HG02970 (cell line): ENCODE results near the gene OR8B4.
"Not testable (repeated sequence)": the region's sequence is repeated elsewhere in the genome, so short reads cannot be mapped to it uniquely, and the experiment has no call there.

ENCODE experiments used
- ATAC-seq: cut with Tn5 transposase; IDR thresholded peaks from one replicate; pipeline ENCODE4 v1.9.1; 2021; ENCODE audit warnings: mild to moderate bottlenecking, moderate library complexity, moderate number of reproducible peaks; ENCODE audit not compliant: unreplicated experiment, low FRiP score

The OR8B4 gene, protein sequence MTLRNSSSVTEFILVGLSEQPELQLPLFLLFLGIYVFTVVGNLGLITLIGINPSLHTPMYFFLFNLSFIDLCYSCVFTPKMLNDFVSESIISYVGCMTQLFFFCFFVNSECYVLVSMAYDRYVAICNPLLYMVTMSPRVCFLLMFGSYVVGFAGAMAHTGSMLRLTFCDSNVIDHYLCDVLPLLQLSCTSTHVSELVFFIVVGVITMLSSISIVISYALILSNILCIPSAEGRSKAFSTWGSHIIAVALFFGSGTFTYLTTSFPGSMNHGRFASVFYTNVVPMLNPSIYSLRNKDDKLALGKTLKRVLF

DNA sequence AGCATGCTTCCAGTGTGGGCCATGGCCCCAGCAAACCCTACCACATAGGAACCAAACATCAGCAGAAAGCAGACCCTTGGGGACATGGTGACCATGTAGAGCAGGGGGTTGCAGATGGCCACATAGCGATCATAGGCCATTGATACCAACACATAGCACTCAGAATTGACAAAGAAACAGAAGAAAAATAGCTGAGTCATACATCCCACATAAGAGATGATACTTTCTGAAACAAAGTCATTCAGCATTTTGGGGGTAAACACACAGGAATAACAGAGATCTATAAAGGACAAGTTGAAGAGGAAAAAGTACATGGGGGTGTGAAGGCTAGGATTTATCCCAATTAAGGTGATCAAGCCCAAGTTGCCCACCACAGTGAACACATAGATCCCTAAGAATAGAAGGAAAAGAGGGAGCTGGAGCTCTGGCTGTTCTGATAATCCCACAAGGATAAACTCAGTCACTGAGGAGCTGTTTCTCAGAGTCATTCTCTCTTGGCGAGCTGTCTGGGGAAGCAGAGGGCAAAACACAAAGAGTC is at the start of gene OR8B4:
OR8B4 (minus strand) TSS at position 488 of the 538 bp plus-strand sequence; CDS start at position 488, 0 bp downstream.
- no peak for ATAC-seq

DNA sequence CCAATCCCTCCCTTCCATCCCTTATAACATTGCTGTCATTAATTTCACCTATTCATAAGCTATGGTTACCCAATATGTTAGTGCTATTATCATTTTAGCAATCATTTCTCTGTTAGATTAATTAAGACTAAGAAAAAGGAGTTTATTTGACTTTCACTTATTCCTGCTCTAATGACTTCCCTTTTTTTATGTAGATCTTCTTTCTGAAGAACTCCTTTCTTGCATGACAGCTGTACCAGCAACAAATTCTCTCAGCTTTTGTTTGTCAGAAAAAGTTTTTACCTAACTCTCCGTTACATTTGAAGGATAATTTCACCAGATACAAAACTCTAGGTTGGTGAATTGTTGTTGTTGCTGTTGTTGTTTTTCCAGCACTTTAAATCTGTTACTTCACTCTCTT is 49.4 kb upstream of the OR8B4 start:
- ATAC-seq = no peak

DNA sequence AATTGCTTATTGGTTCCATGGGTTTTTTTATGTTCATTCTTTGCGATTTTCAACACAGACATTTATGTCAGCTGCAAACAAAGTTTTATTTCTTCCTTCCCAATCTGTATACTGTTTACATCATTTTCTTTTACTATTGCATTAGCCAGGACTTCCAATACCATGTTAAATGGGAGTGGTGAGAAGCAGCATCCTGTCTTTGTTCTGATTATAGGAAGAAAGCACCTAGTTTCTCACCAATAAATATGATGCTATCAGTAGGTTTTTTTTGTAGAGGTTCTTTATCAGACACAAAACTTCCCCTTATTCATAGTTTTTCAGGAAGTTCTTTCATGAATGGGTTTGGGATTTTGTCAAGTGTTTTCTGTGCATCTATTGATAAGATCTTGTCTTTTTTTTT is 48.8 kb upstream of the OR8B4 start:
- no peak for ATAC-seq

DNA sequence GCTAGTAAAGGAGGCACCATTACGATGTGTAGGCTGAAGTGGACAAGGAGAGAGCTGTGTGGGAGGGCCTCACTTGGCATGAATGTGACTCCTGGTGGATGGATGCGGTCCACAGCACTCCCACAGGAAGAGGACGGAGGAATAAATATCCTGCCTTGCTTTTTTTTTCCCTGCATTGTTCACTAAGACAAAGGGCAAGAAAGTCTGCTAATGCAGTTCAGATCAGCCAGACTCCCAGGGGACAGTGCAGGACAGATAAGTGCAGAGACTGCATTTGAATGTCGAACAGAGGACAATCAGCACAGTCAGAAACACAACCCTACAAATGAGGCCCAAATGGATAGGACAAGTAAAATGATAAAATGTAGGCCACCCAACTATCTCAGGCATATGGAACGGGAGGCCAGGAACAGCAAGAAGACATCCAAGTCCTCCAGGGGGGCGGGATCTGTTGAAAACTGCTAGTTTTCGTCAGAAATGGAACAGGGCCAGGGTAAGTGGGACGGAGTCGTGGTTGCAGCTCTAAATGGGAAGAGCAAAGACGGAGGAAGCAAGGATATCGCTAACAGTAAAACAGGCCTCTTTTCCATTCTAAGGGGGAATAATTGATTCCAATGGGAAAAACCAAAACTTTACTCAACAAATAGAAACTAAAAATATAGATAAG is 46.0 kb upstream of the OR8B4 start:
- ATAC-seq = no peak

DNA sequence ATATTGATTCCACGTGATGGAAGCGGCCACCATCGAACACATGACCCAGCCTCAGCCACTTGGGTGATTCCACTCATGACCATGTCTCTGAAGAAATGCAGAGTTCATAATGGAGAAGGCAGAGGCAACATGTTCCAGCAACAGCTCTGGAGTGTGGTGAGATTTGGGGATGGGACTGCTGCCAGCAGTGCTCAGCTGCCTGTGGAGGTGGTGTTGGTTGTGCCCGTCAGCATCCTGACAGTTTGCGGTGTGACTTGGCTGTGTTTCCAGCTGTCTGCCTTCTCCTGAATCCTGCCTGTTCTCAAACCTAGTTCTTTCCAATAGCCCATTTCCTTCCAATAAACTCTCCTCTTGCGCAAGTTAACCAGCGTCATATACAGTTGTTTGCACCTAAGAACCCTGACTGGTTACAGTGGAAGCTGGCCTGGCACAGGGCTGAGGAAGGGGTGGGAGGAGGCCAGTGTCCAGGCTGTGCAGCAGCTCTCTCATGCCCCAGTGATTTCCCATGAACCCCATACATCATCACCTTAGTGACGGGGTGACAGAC is 42.8 kb upstream of the OR8B4 start:
- ATAC-seq = no peak

DNA sequence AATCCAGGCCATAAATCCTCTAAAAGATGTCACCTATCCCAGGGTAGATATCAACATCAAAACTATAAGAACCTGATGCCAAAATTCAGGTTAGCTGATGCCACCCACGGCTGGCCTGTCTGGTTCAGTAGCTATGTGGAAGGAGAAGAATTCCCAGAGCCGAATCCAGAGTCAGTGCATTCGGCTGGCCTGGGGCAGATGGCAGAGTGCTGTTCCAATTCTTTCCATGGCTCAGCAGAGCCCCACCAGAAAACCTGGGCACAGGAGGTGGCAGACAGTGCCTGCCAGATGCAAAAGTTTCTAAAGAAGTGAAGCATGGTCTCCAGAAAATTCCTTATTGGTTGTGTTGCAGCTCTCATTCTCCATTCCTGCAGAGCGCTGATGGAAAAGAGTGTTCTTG is 40.7 kb upstream of the OR8B4 start:
- ATAC-seq = no peak

DNA sequence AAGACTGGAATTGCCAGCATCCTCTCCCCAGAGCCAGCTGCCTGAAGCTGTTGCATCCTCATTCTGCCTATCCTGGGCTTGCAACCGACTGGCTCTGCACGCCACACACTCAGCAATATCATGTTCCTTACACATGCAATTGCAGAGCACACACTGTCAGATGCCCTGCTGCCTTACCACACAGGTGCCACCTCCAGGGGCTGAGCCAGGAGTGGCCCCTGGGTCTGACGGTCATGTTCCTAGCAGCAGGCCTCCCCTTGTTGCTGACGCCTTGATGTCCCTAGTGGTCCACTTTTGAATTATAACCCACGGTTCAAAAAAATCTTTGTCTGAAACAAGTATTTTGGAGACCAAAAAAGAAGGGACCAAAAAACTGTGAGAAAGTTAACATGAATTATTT is 39.3 kb upstream of the OR8B4 start:
- no peak for ATAC-seq

DNA sequence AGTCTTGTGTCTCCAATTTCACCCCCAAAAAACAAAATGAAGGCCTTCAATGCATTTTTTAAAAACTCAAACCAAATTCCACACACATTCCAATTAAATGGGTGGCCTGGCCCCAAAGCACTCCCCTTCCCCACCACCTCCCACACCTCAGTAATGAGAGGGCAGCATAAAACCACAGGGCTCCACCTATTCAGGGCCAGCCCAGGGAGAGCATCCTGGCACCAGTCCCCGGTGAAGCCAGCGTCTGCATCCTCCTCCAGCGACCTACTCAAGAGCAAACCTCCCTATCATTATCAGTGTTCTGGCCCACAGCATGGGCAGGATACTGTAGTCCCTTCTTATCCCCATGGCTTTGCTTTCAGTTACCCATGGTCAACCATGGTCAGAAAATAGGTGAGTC is 38.7 kb upstream of the OR8B4 start:
- ATAC-seq = no peak

DNA sequence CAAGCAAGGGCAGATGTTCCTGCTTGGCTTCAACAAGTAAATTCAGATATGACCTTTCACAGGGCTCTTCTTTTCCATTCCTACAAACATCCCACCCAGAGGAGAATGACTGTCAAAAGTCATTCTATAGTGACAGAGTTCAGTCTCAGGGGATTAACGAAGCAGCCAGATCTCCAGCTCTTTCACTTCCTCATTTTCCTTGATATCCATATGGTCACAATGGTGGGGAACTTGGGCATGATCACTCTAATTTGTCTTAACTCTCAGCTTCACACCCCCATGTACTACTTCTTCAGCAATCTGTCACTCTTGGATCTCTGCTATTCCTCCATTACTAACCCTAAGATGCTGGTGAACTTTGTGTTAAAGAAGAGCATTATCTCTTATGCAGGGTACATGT is 35.8 kb upstream of the OR8B4 start:
- no peak for ATAC-seq

DNA sequence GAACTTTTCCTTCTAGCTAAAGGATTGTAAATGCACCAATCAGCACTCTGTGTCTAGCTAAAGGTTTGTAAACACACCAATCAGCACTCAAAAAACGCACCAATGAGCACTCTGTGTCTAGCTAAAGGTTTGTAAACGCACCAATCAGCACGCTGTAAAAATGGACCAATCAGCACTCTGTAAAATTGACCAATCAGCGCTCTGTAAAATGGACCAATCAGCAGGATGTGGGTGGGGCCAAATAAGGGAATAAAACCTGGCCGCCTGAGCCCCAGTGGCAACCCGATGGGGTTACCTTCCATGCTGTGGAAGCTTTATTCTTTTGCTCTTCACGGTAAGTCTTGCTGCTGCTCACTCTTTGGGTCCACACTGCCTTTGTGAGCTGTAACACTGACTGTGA is 34.7 kb upstream of the OR8B4 start:
- not testable (repeated sequence) for ATAC-seq

DNA sequence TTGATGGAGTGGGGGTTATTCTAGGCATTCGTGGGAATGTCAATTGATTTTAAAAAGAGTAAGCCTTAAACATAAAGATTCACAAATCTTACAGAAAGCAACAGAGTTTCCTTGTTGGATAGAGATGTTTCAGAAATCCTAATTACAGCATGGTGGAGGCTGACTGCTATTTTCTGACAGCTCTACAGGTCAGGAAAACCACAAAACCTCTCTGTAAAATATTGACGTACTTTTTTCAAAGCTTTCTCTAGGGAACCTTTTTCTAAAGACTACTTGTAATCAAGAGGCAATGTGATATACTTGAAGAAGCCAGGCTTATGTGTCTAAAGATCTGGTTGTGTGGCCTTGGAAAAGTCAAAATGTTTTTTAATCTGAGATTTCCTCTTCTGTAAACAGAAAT is 29.9 kb upstream of the OR8B4 start:
- no peak for ATAC-seq

DNA sequence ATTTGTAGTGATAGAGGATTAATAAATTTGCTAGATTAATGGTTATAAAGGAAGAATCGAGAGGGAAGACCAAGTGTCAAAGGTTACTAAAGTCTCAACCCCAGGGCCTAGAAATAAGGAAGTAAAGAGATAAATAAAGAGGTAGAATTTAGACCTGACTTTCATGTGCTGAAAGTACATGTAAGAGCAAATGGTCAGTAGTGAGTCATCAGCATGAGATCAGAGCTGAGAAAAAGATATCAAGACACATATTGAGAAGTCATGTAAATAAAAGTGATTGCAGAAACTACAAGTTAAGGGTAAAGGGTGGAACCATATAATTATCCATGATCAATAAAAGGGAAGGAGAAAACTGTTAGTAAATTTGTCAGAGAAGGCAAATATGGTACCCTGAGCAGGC is 22.2 kb upstream of the OR8B4 start:
- no peak for ATAC-seq

DNA sequence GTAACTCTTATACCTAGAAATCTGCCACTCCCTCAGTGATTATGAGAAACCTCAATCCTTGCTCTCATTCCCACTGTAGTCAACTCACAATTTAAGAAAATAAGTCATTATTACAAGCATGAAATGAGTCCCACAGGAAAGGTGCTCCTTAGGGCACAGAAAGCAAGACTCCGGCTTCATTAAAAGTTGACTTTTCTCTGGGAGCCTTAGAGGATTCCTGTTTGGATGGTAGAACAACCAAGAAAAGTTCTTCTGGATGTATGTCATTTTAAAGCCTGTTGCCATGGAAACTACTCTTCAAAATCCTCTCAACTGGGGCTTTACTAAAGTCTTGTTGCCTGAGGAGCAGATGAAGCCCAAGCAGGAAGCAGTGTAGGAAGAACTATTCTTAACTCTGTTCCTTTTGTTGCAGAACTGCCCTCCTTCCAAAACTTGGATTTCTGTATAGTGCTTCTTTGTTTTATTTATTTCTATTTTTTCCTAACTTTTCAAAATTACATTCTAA is 21.0 kb upstream of the OR8B4 start, which contains the start of gene OR8B8:
OR8B8 (minus strand) TSS at position 51 of the 505 bp plus-strand sequence. CDS start 4,611 bp downstream, outside the sequence.
- no peak for ATAC-seq

DNA sequence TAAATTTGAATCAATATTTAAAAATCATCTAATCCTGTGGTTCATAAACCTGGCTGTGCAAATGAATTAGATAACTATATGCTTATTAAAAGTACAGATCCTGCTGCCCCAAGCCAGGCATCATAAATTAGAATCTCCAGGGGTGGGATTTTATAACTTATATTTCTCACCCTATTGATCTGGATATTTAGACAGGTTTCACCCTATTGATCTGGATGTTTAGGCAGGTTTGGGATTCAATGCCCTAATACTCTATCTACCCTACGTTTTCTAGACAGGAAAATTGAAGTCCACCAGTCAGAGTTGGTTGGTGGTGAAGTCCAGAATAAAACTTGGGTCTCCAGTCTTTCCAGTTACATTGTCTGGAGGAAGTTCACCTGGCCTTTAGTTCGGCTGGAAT is 18.2 kb upstream of the OR8B4 start:
- no peak for ATAC-seq

DNA sequence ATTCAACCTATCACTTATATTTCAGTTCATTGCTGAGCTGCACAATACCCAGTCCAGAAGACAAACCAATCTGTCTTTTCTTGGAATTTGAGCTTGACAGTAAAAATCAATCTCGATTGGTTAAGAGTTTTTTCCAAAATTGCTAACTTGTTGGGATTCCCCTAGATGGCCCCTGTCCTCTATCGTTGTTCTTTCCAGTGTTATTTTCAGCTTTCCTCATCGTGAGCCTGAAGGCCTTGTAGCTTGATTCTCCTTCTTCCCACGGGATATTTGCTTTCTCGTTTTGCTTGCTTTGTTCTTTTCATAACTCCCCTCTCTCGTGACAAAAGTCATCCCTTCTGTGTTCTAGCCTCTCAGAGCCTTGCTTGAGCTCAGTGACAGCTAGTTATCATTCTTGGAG is 17.8 kb upstream of the OR8B4 start:
- ATAC-seq = no peak

DNA sequence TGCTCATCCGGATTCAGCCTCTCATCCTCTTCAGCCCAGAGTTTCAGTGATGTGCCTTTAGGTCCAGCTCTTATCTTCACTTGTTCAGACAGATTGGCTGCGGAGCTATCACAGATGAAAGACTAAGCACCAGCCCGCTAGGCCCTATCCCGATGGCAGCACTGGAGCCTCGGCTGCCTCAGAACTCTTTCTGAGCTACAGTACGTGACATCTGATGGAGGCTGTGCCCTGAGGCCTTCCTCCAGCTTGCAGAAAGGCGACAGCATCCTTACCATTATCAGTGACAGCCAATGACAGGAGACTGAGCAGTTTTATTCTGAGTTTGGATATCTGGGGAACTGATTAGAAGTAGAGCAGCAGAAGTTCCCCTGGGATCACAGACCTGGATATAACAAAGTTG is 16.8 kb upstream of the OR8B4 start:
- ATAC-seq = no peak

DNA sequence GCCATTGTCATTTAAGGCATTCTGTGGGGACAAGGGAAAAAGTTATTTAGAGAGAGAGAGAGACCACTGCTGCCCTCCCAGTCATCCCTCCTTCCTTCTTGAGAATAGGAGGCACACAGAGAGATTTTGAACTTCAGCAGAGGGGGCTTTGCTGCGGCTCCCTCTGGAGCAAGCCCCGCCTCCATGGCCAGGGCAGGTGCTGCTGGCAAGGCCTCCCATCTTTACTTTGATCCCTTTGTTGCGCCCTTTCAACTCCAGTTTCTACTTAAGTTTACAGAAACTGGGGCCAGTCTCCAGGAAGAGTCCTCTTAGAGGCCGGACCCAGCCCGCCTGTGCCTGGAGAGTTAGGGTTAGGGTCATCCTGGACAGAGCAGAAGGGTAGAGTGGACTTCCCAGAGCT is 16.4 kb upstream of the OR8B4 start:
- ATAC-seq = no peak

DNA sequence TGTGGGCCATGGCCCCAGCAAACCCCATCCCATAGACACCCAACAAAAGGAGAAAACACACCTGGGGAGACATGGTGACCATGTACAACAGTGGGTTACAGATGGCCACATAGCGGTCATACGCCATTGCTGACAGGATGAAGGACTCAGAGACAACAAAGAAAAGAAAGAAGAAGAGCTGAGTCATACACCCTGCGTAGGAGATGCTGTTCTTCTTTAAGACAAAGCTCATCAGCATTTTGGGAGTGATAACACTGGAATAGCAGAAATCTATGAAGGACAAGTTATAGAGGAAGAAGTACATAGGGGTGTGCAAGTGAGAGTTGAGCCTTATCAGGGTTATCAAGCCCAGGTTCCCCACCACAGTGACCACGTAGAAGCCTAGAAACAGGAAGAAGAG is 15.9 kb upstream of the OR8B4 start:
- ATAC-seq = no peak

DNA sequence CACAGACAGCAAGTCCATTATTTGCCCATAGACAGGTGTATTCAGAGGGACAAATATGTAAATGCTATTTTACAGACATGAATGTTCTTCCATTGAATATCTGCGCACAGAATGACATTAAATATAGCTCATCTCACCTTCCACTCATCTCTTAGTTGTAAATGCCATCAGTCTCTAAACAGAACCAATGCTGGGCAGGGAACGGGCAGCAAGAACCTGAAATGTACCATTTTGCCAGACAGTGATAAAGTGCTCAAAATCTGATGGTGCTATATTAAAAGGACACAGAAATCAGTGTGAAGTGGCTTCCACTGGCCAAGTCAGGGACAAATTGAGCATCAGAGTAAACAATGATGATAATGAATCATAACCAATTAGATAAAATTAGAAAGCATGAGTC is 10.0 kb upstream of the OR8B4 start:
- ATAC-seq = no peak

DNA sequence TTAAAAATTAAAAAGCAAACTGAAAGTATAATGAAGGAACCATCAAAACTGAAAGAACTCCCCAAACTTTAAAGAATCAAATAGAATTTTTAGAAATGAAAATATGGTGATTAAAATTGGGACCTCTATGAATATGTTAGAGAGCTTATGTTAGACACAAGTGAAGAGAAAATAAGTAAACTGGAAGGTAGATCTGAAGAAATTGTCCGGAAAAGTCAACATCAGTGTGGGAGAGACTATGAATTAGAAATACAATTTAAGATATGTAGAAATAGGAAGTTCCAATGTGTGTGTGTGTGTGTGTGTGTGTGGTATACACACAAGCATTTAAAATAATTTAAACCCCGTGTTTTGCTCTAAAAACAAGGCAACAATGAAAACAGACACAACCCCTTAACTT is 4.9 kb upstream of the OR8B4 start:
- no peak for ATAC-seq

DNA sequence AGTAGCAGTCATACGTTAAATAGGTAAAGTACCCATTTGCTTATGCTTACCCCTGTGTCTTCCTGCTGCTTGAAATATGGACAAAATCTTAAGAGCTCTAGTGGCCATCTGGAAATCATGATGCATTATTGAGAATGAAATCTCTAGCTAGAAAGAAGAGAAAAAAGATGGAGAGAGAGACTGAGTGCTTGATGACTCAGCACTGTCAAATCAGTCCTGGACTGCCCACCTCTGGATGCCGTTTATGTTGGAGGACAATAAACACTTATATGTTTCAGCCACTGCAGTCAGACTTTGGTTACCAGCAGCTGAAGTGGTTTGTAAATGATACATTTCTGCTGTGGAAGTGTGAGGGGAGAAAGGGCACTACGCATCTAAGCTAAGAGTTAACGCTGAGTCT is 3.6 kb downstream of the OR8B4 start:
- no peak for ATAC-seq
